H1 (cell line): ENCODE measurements around the gene SIPA1L3. TPM values are rescaled to one million over a fixed set of nuclear protein-coding genes. Genes with fewer than 3 reads are reported as not detected.

Source experiments
- CTCF ChIA-PET: fragments of 300-600 bp; sonication (Branson Sonifier 250); formaldehyde crosslinking; loops from one replicate; lab custom pipeline; 2021; ENCODE audit not compliant: partially characterized antibody; lab: Charles Lee
- POLR2A ChIA-PET: fragments of 300-600 bp; sonication (Branson Sonifier 250); formaldehyde crosslinking; loops from one replicate; lab custom pipeline; 2021; ENCODE audit warnings: inconsistent platforms; ENCODE audit not compliant: partially characterized antibody; lab: Charles Lee
- DNase-seq, 2 experiments: peaks; one replicate each; pipeline versions ENCODE4 v3.0.0 to v3.0.0-alpha.2; 2010 to 2022; ENCODE audit warnings: low spot score in 2 of 2, low read depth in 1 of 2, mixed read lengths in 1 of 2
- FAIRE-seq: peaks from 2 replicates; lab custom pipeline; 2011; peaks lifted over from hg19 to GRCh38; lab: Jason Lieb, UNC
- H2AFZ ChIP-seq: 2 replicates; pipeline ENCODE4 v1.8.1; 2012; ENCODE audit warnings: low read length, inconsistent platforms
- H2AK5ac ChIP-seq: 2 replicates; pipeline ENCODE4 v1.6.1; 2013; ENCODE audit warnings: low read depth, low read length
- H2BK120ac ChIP-seq: replicated peaks from 2 replicates; pipeline ENCODE3; 2013; ENCODE audit warnings: low read depth, low read length, inconsistent platforms
- H2BK12ac ChIP-seq: 2 replicates; pipeline ENCODE4 v1.6.1; 2013; ENCODE audit warnings: low read depth, low read length
- H2BK15ac ChIP-seq: 2 replicates; pipeline ENCODE4 v1.6.1; 2013; ENCODE audit warnings: low read length
- H2BK20ac ChIP-seq: 2 replicates; pipeline ENCODE4 v1.6.1; 2013; ENCODE audit warnings: low read length
- H2BK5ac ChIP-seq: 2 replicates; pipeline ENCODE4 v1.6.1; 2013; ENCODE audit warnings: low read depth, low read length
- H3K14ac ChIP-seq: 2 replicates; pipeline ENCODE4 v1.6.1; 2013; ENCODE audit warnings: inconsistent platforms; ENCODE audit not compliant: insufficient read length
- H3K18ac ChIP-seq: 2 replicates; pipeline ENCODE4 v1.6.1; 2013; ENCODE audit warnings: low read length; ENCODE audit errors: extremely low read depth
- H3K23ac ChIP-seq: 2 replicates; pipeline ENCODE4 v1.6.1; 2013; ENCODE audit warnings: inconsistent platforms; ENCODE audit not compliant: insufficient read length
- H3K23me2 ChIP-seq: 2 replicates; pipeline ENCODE4 v1.6.1; 2013; ENCODE audit warnings: low read depth, low read length
- H3K27ac ChIP-seq: 2 replicates; pipeline ENCODE4 v1.6.1; 2011; ENCODE audit warnings: low read depth, low read length, inconsistent platforms
- H3K27me3 ChIP-seq, 4 experiments: replicated peaks in 1 of 4; 1 replicate in 1 of 4; 2 replicates in 3 of 4; pipeline versions ENCODE4 v1.6.1 to v1.8.1; 2011 to 2013; ENCODE audit warnings: low read length in 3 of 4, mild to moderate bottlenecking in 3 of 4, inconsistent platforms in 2 of 4, mixed read lengths in 2 of 4, moderate library complexity in 1 of 4; ENCODE audit not compliant: control insufficient read depth in 3 of 4, insufficient read depth in 3 of 4; ENCODE audit errors: extremely low read depth in 1 of 4
- H3K36me3 ChIP-seq, 4 experiments: 2 replicates each; pipeline versions ENCODE4 v1.6.1 to v1.8.1; 2011 to 2013; ENCODE audit warnings: mild to moderate bottlenecking in 4 of 4, low read length in 3 of 4, moderate library complexity in 2 of 4, control low read depth in 1 of 4, inconsistent platforms in 1 of 4; ENCODE audit not compliant: insufficient read depth in 4 of 4, control insufficient read depth in 2 of 4
- H3K4ac ChIP-seq: replicated peaks from 2 replicates; pipeline ENCODE3; 2013; ENCODE audit warnings: low read length, low read depth, mixed read lengths, inconsistent platforms; ENCODE audit not compliant: insufficient read length
- H3K4me1 ChIP-seq, 4 experiments: replicated peaks in 1 of 4; 1 replicate in 1 of 4; 2 replicates in 3 of 4; pipeline versions ENCODE4 v1.6.1 to v1.8.1; 2011 to 2013; ENCODE audit warnings: low read length in 3 of 4, inconsistent platforms in 2 of 4, mixed read lengths in 1 of 4; ENCODE audit not compliant: insufficient read depth in 4 of 4, control insufficient read depth in 3 of 4
- H3K4me2 ChIP-seq, 2 experiments: 2 replicates each; pipeline versions ENCODE4 v1.6.1 to v1.8.1; 2011 to 2013; ENCODE audit warnings: low read depth in 2 of 2, low read length in 2 of 2, control low read depth in 1 of 2, inconsistent platforms in 1 of 2, mild to moderate bottlenecking in 1 of 2; ENCODE audit not compliant: insufficient read depth in 1 of 2
- H3K4me3 ChIP-seq, 4 experiments: fragments of 200-600, 300-600 bp in 1 of 4; sonication (generic), shearing (Covaris generic), sonication (Bioruptor Twin) in 1 of 4; 2 replicates each; pipeline versions ENCODE4 v1.5.1 to v1.8.1; 2011 to 2016; ENCODE audit warnings: low read length in 4 of 4, low read depth in 3 of 4, control low read depth in 2 of 4, inconsistent platforms in 2 of 4, mild to moderate bottlenecking in 2 of 4, mixed read lengths in 1 of 4, moderate library complexity in 1 of 4; ENCODE audit not compliant: insufficient read depth in 2 of 4; ENCODE audit errors: extremely low read depth in 1 of 4
- H3K56ac ChIP-seq: replicated peaks from 2 replicates; pipeline ENCODE3; 2013; ENCODE audit warnings: low read depth, mild to moderate bottlenecking, mixed read lengths, low read length, inconsistent platforms; ENCODE audit not compliant: insufficient read length
- H3K79me1 ChIP-seq: 2 replicates; pipeline ENCODE4 v1.6.1; 2013; ENCODE audit warnings: low read depth, low read length, control low read depth
- H3K79me2 ChIP-seq, 2 experiments: 2 replicates each; pipeline versions ENCODE4 v1.6.1 to v1.8.1; 2012 to 2013; ENCODE audit warnings: low read length in 2 of 2, mild to moderate bottlenecking in 2 of 2, inconsistent platforms in 1 of 2; ENCODE audit not compliant: insufficient read depth in 2 of 2, control insufficient read depth in 1 of 2
- H3K9ac ChIP-seq, 4 experiments: replicated peaks in 1 of 4; 1 replicate in 1 of 4; 2 replicates in 3 of 4; pipeline versions ENCODE4 v1.6.1 to v1.8.1; 2011 to 2013; ENCODE audit warnings: low read depth in 3 of 4, low read length in 3 of 4, control low read depth in 2 of 4, mild to moderate bottlenecking in 2 of 4, moderate library complexity in 2 of 4, inconsistent platforms in 1 of 4; ENCODE audit errors: extremely low read depth in 1 of 4
- H3K9me3 ChIP-seq, 2 experiments: 2 replicates each; pipeline versions ENCODE4 v1.6.1 to v1.8.1; 2012 to 2013; ENCODE audit warnings: mild to moderate bottlenecking in 2 of 2, moderate library complexity in 2 of 2, control low read depth in 1 of 2, inconsistent platforms in 1 of 2, low read depth in 1 of 2, low read length in 1 of 2, mixed read lengths in 1 of 2; ENCODE audit not compliant: insufficient read depth in 2 of 2
- H4K20me1 ChIP-seq, 2 experiments: replicated peaks in 1 of 2; 2 replicates each; pipeline versions ENCODE3 to v1.8.1; 2011 to 2013; ENCODE audit warnings: inconsistent platforms in 2 of 2, low read length in 2 of 2, mild to moderate bottlenecking in 1 of 2; ENCODE audit not compliant: insufficient read depth in 2 of 2, control insufficient read depth in 1 of 2
- H4K5ac ChIP-seq: 2 replicates; pipeline ENCODE4 v1.6.1; 2013; ENCODE audit warnings: low read length, low read depth, mixed read lengths, inconsistent platforms; ENCODE audit not compliant: insufficient read length
- H4K8ac ChIP-seq: 2 replicates; pipeline ENCODE4 v1.8.0; 2013; ENCODE audit warnings: mild to moderate bottlenecking, moderate library complexity, low read length, inconsistent platforms; ENCODE audit not compliant: insufficient read depth; ENCODE audit errors: extremely low read depth
- H4K91ac ChIP-seq: replicated peaks from 2 replicates; pipeline ENCODE3; 2013; ENCODE audit warnings: low read length, mixed read lengths, inconsistent platforms; ENCODE audit not compliant: insufficient read length
- ASH2L ChIP-seq: fragments of 200-600, 300-600 bp; sonication (generic); IDR thresholded peaks from one replicate; pipeline ENCODE4 v1.7.1; 2017; ENCODE audit warnings: low read length
- BACH1 ChIP-seq: IDR thresholded peaks from 2 replicates; pipeline ENCODE4 v1.6.1; 2012; ENCODE audit warnings: low read length, improper control_type of control experiment
- CBX8 ChIP-seq: fragments of 300-800, 300-1000 bp; sonication (generic); IDR thresholded peaks from 2 replicates; pipeline ENCODE4 v1.7.1; 2016; ENCODE audit warnings: low read depth, low read length, borderline replicate concordance
- CREB1 ChIP-seq: IDR thresholded peaks from 2 replicates; pipeline ENCODE4 v1.6.1; 2012; ENCODE audit warnings: inconsistent platforms
- GTF2F1 ChIP-seq: IDR thresholded peaks from 2 replicates; pipeline ENCODE4 v1.6.1; 2012; ENCODE audit warnings: low read depth, low read length, improper control_type of control experiment, borderline replicate concordance
- KDM4A ChIP-seq: IDR thresholded peaks from one replicate; pipeline ENCODE4 v1.7.1; 2012; ENCODE audit warnings: low read depth, mild to moderate bottlenecking, moderate library complexity, low read length, inconsistent platforms; ENCODE audit not compliant: severe bottlenecking
- MAFK ChIP-seq: IDR thresholded peaks from 2 replicates; pipeline ENCODE4 v1.6.1; 2012; ENCODE audit warnings: low read depth, mild to moderate bottlenecking, improper control_type of control experiment, low read length
- NRF1 ChIP-seq: IDR thresholded peaks from 2 replicates; pipeline ENCODE4 v1.6.1; 2011; ENCODE audit warnings: mild to moderate bottlenecking, low read depth, low read length, improper control_type of control experiment
- RFX5 ChIP-seq: IDR thresholded peaks from 2 replicates; pipeline ENCODE4 v1.6.1; 2011; ENCODE audit warnings: low read depth, low read length, improper control_type of control experiment, borderline replicate concordance
- SIX5 ChIP-seq: IDR thresholded peaks from 2 replicates; pipeline ENCODE4 v1.6.1; 2011; ENCODE audit warnings: mild to moderate bottlenecking, low read depth, low read length
- WGBS, 2 experiments: shearing (Covaris generic) in 1 of 2; methylation state at CpG; one replicate each; pipeline versions ENCODE4 v1.1.6 to v1.1.7; 2013 to 2015; ENCODE audit warnings: low lambda C conversion rate in 2 of 2, mixed read lengths in 2 of 2, inconsistent platforms in 1 of 2, low coverage in 1 of 2, missing lambda C conversion rate in 1 of 2; ENCODE audit not compliant: insufficient replicate concordance in 2 of 2, insufficient coverage in 1 of 2, insufficient read length in 1 of 2; ENCODE audit errors: extremely low coverage in 1 of 2, missing lambda C conversion rate in 1 of 2; 5-methylcytosine and 5-hydroxymethylcytosine counted together
- polyA plus RNA-seq, 7 experiments: library from polyadenylated mRNA; depleted of rRNA in 3 of 7; stranded (reverse) in 5 of 7; unstranded in 2 of 7; fragments of >200 nt in 5 of 7; fragments of 200-250 nt in 2 of 7; gene quantifications; 1 replicate in 5 of 7; 2 replicates in 1 of 7; 4 replicates in 1 of 7; pipeline versions ENCODE4 v1.2.1 to v1.2.3, GENCODE V29; 2011 to 2013; ENCODE audit warnings: missing spikeins in 2 of 7, mixed read lengths in 2 of 7
- total RNA-seq: library from RNA; stranded (reverse); fragmentation: NEBNext Ultra II Directional; extraction: Animal tissue kit (Norgen Biotek cat#: 25700); gene quantifications from 2 replicates; pipeline ENCODE4 v1.2.1, GENCODE V29; 2021
- TF ChIP-seq, protein P1 (sequence below): IDR thresholded peaks from 2 replicates; pipeline ENCODE4 v1.6.1; 2012; ENCODE audit warnings: low read length, inconsistent platforms
- TF ChIP-seq, protein P2 (sequence below): IDR thresholded peaks from 2 replicates; pipeline ENCODE4 v1.6.1; 2011; ENCODE audit warnings: low read length, improper control_type of control experiment

Gene SIPA1L3
- total and polyA plus RNA-seq, 2 of the 8 experiments (the other 6 are each of a cell fraction or from before 2014, with no cell fraction given), result 15.0 to 54.9 TPM

DNA sequence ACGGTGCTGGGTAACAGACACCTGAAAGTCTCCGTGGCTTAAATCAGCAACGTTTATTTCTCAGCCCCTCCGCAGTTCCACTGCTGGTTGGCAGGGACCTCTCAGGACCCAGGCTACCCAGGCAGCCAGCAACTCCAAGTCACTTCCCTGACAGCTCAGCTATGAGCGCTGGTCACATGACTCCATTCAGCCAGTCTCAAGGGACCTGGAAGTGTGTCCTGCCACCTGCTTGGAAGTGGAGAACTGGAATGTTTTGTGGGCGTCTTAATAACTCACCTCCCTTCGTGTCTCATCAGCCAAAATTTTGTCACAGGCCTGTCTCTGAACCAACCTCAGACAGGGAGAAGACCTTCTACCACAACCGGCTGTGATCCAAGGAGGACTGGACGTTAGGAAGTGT lies 244.2 kb downstream of the SIPA1L3 start:
- Histone ChIP-seq H3K27ac (no peak overlapping the region), H3K79me1 (no peaks in the 10 kb centered on the region), H2BK120ac (no peak overlapping the region), H3K27me3 (no peaks in the 10 kb centered on the region), H3K56ac (no peak overlapping the region), H3K9ac (no peak overlapping the region), H2AK5ac (no peak overlapping the region), H2BK15ac (no peak overlapping the region), H3K4me1 (no peaks in the 10 kb centered on the region), H2BK5ac (no peak overlapping the region), H3K23ac (no peak overlapping the region), H3K4me3 (no peak overlapping the region), H3K18ac (no peak overlapping the region), H3K79me2 (no peaks in the 10 kb centered on the region), H4K20me1 (no peaks in the 10 kb centered on the region), H2AFZ (no peak overlapping the region), H3K4ac (no peak overlapping the region), H4K5ac (no peak overlapping the region), H3K9me3 (no peaks in the 10 kb centered on the region), H4K8ac (no peak overlapping the region), H2BK20ac (no peak overlapping the region), H3K36me3 (peaks cover 0 to 12% (median 3%) of the 10 kb centered on the region in 4 experiments; a peak in 6 of 8 replicates), H3K4me2 (no peak overlapping the region), H3K23me2 (no peaks in the 10 kb centered on the region), H4K91ac (no peak overlapping the region), H3K14ac (no peak overlapping the region), H2BK12ac (no peak overlapping the region)
- POLR2A ChIA-PET, result interaction anchor here (1.5 to 1.6 kb wide), 2 partner anchors 9 to 59 kb away, joined by 3 to 5 read pairs; no protein-coding TSS in a partner anchor
- CTCF ChIA-PET, result interaction anchor here (0.8 to 10.6 kb wide), 6 partner anchors 8 to 101 kb away, joined by 3 to 95 read pairs (median 6); no protein-coding TSS in a partner anchor
- FAIRE-seq (no peak), DNase-seq (no peak)
- 93% methylated on average over 9 of the region's 9 CpGs; no CpG with 5 or more reads in 1 of the 2 experiments for WGBS, 2 experiments
- TF ChIP-seq, protein P1, sequence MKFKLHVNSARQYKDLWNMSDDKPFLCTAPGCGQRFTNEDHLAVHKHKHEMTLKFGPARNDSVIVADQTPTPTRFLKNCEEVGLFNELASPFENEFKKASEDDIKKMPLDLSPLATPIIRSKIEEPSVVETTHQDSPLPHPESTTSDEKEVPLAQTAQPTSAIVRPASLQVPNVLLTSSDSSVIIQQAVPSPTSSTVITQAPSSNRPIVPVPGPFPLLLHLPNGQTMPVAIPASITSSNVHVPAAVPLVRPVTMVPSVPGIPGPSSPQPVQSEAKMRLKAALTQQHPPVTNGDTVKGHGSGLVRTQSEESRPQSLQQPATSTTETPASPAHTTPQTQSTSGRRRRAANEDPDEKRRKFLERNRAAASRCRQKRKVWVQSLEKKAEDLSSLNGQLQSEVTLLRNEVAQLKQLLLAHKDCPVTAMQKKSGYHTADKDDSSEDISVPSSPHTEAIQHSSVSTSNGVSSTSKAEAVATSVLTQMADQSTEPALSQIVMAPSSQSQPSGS, result no peak
- TF ChIP-seq KDM4A (no peak), CBX8 (no peak), CREB1 (no peak), SIX5 (no peak), GTF2F1 (no peak), RFX5 (no peak), MAFK (no peak), NRF1 (no peak), ASH2L (no peak), BACH1 (no peak)
- TF ChIP-seq, protein P2, sequence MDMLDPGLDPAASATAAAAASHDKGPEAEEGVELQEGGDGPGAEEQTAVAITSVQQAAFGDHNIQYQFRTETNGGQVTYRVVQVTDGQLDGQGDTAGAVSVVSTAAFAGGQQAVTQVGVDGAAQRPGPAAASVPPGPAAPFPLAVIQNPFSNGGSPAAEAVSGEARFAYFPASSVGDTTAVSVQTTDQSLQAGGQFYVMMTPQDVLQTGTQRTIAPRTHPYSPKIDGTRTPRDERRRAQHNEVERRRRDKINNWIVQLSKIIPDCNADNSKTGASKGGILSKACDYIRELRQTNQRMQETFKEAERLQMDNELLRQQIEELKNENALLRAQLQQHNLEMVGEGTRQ, result no peak
